ENCODE measurements around the gene DENND1A.

DNA sequence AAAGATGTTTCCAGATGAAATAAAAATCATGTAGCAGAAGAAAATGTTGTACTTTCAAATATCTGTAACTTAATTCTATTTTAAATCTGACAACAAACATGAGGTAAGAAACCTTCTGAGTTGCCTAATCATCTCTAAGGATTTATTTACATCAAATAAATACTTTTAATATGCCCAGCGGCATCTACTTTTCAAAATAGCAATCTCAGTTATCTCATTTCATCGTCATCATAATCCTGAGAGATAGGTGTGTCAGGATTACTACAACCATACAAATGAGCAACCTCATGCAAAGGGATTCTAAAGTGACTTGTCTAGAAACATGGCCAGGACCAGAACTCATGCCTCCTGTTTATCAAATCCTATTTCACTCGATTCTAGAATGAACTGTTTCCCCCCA, 49.5 kb downstream of the DENND1A start:
- TF ChIP-seq, protein P1, sequence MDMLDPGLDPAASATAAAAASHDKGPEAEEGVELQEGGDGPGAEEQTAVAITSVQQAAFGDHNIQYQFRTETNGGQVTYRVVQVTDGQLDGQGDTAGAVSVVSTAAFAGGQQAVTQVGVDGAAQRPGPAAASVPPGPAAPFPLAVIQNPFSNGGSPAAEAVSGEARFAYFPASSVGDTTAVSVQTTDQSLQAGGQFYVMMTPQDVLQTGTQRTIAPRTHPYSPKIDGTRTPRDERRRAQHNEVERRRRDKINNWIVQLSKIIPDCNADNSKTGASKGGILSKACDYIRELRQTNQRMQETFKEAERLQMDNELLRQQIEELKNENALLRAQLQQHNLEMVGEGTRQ (IDR thresholded peaks at IDR 0.05), result no peak
- no peak for TF ChIP-seq PHF8 (IDR thresholded peaks at IDR 0.05; ENCODE audit: borderline replicate concordance, low read depth)
- TF ChIP-seq NR3C1 (IDR thresholded peaks at IDR 0.05), result no peak
- TF ChIP-seq, protein P2, sequence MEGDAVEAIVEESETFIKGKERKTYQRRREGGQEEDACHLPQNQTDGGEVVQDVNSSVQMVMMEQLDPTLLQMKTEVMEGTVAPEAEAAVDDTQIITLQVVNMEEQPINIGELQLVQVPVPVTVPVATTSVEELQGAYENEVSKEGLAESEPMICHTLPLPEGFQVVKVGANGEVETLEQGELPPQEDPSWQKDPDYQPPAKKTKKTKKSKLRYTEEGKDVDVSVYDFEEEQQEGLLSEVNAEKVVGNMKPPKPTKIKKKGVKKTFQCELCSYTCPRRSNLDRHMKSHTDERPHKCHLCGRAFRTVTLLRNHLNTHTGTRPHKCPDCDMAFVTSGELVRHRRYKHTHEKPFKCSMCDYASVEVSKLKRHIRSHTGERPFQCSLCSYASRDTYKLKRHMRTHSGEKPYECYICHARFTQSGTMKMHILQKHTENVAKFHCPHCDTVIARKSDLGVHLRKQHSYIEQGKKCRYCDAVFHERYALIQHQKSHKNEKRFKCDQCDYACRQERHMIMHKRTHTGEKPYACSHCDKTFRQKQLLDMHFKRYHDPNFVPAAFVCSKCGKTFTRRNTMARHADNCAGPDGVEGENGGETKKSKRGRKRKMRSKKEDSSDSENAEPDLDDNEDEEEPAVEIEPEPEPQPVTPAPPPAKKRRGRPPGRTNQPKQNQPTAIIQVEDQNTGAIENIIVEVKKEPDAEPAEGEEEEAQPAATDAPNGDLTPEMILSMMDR (IDR thresholded peaks at IDR 0.05), result no peak
- TF ChIP-seq, protein P3, sequence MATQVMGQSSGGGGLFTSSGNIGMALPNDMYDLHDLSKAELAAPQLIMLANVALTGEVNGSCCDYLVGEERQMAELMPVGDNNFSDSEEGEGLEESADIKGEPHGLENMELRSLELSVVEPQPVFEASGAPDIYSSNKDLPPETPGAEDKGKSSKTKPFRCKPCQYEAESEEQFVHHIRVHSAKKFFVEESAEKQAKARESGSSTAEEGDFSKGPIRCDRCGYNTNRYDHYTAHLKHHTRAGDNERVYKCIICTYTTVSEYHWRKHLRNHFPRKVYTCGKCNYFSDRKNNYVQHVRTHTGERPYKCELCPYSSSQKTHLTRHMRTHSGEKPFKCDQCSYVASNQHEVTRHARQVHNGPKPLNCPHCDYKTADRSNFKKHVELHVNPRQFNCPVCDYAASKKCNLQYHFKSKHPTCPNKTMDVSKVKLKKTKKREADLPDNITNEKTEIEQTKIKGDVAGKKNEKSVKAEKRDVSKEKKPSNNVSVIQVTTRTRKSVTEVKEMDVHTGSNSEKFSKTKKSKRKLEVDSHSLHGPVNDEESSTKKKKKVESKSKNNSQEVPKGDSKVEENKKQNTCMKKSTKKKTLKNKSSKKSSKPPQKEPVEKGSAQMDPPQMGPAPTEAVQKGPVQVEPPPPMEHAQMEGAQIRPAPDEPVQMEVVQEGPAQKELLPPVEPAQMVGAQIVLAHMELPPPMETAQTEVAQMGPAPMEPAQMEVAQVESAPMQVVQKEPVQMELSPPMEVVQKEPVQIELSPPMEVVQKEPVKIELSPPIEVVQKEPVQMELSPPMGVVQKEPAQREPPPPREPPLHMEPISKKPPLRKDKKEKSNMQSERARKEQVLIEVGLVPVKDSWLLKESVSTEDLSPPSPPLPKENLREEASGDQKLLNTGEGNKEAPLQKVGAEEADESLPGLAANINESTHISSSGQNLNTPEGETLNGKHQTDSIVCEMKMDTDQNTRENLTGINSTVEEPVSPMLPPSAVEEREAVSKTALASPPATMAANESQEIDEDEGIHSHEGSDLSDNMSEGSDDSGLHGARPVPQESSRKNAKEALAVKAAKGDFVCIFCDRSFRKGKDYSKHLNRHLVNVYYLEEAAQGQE (IDR thresholded peaks at IDR 0.05), result no peak
